Measurements from ENCODE around the gene MBTPS1. TPM values are rescaled to one million over a fixed set of nuclear protein-coding genes. Genes with fewer than 3 reads are reported as not detected.

The MBTPS1 gene
- total RNA-seq, 1 donor from 2014 or later: 70.9 TPM

GRCh38 chr16:84104231-84104630 is 12.5 kb downstream of the MBTPS1 start:
- no peak for DNase-seq (ENCODE audit: low spot score)

- no peak for DNase-seq (ENCODE audit: low spot score)
These were observed 13.1 kb downstream of the MBTPS1 start for GRCh38 chr16:84103678-84104077.

- no peak for DNase-seq (ENCODE audit: low spot score)
These were observed 17.8 kb downstream of the MBTPS1 start for GRCh38 chr16:84098939-84099338.

- DNase-seq (ENCODE audit: low spot score): no peak
These were observed 20.2 kb downstream of the MBTPS1 start for GRCh38 chr16:84096447-84097005.

- no peak for DNase-seq (ENCODE audit: low spot score)
These were observed 21.3 kb downstream of the MBTPS1 start for GRCh38 chr16:84095466-84095865.

- no peak for DNase-seq (ENCODE audit: low spot score)
These were observed 22.9 kb downstream of the MBTPS1 start for GRCh38 chr16:84093879-84094270.

GRCh38 chr16:84093120-84093878 is 23.4 kb downstream of the MBTPS1 start:
- no peak for DNase-seq (ENCODE audit: low spot score)

GRCh38 chr16:84091460-84091859 is 25.3 kb downstream of the MBTPS1 start:
- DNase-seq (ENCODE audit: low spot score): no peak

- no peak for DNase-seq (ENCODE audit: low spot score)
These were observed 26.5 kb downstream of the MBTPS1 start for GRCh38 chr16:84090211-84090610.

GRCh38 chr16:84088695-84089395 is 27.9 kb downstream of the MBTPS1 start:
- DNase-seq (ENCODE audit: low spot score): no peak

- DNase-seq (ENCODE audit: low spot score): no peak
These were observed 29.1 kb downstream of the MBTPS1 start for GRCh38 chr16:84087466-84088151.

GRCh38 chr16:84087001-84087400 is 29.7 kb downstream of the MBTPS1 start:
- DNase-seq (ENCODE audit: low spot score): no peak

GRCh38 chr16:84086341-84086740 is 30.4 kb downstream of the MBTPS1 start:
- DNase-seq (ENCODE audit: low spot score): no peak

- no peak for DNase-seq (ENCODE audit: low spot score)
These were observed 31.0 kb downstream of the MBTPS1 start for GRCh38 chr16:84085773-84086172.

GRCh38 chr16:84085271-84085667 is 31.5 kb downstream of the MBTPS1 start:
- DNase-seq (ENCODE audit: low spot score): no peak

- no peak for DNase-seq (ENCODE audit: low spot score)
These were observed 32.0 kb downstream of the MBTPS1 start for GRCh38 chr16:84084570-84085270.

- DNase-seq (ENCODE audit: low spot score): no peak
These were observed 33.7 kb downstream of the MBTPS1 start for GRCh38 chr16:84082835-84083569.

- no peak for DNase-seq (ENCODE audit: low spot score)
These were observed 34.6 kb downstream of the MBTPS1 start for GRCh38 chr16:84082110-84082509.

- no peak for DNase-seq (ENCODE audit: low spot score)
These were observed 35.2 kb downstream of the MBTPS1 start for GRCh38 chr16:84081446-84081989.

GRCh38 chr16:84080813-84081212 is 35.9 kb downstream of the MBTPS1 start:
- no peak for DNase-seq (ENCODE audit: low spot score)

All from mesenteric fat pad (tissue), 1 donor.